Measurements from ENCODE around the gene RALB.
"Not testable (repeated sequence)": the region's sequence is repeated elsewhere in the genome, so short reads cannot be mapped to it uniquely, and the experiment has no call there.

The RALB gene

GRCh38 chr2:120299004-120299403 is 46.4 kb downstream of the RALB start:
- DNase-seq = no peak

GRCh38 chr2:120299561-120299960 is 46.9 kb downstream of the RALB start:
- DNase-seq = no peak

DNA sequence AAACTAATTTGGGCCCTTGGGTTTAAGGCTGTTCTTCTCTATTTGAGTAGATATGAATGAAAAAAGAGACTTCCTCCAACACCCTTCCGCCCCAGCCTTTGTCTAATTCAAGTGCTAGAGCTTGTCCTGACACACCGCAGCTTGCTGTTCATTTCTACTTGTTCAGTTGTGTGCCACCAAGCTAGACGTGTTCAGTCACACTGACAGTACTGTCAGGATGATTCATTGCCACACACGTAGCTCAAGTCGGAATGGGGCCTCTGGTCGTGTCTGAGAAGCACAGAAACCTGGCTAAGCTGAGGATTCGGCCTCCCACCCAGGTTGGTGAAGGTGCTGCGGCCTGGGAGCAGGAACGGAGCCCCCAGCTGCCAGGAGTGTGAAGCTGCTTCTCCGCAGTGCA is 47.7 kb downstream of the RALB start:
- no peak for DNase-seq

GRCh38 chr2:120301284-120301683 is 48.6 kb downstream of the RALB start:
- DNase-seq = no peak

DNA sequence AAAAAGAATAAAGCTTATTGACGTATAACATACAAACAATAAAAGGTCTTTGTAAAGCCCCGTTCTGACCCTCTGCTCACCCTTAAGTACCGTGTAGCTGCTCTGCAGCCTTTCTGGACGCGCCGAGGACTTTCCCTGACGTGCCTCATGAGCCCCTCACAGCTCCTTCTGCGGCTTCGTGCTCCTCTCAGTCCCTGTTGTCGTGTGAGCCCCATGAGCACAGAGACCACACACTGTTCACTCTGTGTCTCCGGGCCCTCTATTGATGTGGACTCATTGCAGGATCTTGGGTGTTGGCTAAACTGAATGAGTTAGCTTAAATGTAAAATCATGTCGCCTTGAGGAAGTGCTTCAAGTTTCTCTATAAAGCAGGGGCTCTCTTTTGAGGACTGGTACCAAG is 49.6 kb downstream of the RALB start:
- no peak for DNase-seq

- no peak for DNase-seq
These were observed 50.5 kb downstream of the RALB start for GRCh38 chr2:120303177-120303576.

GRCh38 chr2:120305296-120305695 is 52.6 kb downstream of the RALB start:
- no peak for DNase-seq

GRCh38 chr2:120305937-120306490 is 53.4 kb downstream of the RALB start:
- no peak for DNase-seq

- no peak for DNase-seq
These were observed 54.8 kb downstream of the RALB start for GRCh38 chr2:120307482-120307881.

DNA sequence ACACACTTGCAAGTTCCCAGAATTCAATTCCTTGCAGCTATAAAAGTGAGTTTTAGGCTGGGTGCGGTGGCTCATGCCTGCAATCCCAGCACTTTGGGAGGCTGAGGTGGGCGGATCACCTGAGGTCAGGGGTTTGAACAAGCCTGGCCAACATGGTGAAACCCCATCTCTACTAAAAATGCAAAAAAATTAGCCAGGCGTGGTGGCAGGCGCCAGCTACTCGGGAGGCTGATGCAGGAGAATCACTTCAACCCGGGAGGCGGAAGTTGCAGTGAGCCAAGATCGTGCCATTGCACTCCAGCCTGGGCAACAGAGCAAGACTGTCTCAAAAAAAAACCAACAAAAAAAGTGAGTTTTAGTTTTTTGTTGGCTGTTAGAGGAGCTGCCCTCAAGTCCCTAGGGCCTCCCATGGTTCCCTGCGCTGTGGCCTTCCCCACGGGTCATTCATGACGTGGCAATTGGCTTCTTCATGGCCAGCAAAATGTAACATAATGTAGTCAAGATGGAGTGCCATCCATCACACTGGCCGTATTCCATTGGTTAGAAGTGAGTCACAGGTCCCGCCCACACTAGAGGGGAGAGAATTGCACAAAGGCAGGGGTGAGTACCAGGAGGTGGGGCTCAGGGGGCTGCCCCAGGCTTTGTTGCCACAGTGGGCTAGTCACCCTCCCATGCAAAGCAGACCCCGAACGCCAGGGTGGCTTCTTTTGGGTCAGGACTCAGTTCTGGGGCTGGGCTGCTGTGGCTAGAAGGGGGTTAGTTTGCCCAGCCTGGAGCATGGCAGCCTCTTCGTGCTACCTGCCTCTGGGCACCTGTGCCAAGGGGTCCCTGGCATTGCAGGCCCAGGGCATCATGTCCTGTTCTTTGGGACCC is 55.6 kb downstream of the RALB start:
- no peak for DNase-seq

DNA sequence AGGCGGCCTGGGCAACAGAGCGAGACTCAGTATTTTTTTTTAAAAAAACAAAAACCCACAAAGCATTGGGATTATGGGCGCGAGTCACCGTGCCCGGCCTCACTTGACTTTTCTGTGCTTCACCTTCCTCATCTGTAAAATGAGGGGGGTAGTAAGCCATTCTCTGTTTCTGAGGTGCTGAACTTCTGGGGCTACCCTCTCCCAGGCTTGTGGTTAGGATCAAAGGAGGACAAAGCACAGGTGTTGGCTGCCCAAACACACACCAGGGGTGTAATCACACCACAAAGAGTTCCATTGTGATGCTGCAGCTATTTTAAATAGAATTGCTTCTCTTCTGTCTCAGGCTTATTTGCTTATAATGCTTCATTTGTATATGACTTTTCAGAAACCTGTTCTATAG is 57.5 kb downstream of the RALB start:
- DNase-seq = peak; percentile 47

DNA sequence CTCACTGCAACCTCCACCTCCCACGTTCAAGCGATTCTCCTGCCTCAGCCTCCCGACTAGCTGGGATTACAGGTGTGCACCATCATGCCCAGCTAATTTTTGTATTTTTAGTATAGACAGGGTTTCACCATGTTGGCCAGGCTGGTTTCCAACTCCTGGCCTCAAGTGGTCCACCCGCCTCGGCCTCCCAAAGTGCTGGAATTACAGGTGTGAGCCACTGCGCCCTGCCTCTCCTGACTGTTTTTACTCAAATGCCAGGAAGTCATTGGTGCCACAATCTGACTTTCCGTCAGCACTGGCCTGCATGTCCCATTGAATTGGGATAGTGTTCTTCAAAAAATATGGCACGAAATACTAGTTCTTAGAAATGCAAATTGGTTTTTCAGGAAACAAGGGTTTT is 58.2 kb downstream of the RALB start:
- not testable (repeated sequence) for DNase-seq

DNA sequence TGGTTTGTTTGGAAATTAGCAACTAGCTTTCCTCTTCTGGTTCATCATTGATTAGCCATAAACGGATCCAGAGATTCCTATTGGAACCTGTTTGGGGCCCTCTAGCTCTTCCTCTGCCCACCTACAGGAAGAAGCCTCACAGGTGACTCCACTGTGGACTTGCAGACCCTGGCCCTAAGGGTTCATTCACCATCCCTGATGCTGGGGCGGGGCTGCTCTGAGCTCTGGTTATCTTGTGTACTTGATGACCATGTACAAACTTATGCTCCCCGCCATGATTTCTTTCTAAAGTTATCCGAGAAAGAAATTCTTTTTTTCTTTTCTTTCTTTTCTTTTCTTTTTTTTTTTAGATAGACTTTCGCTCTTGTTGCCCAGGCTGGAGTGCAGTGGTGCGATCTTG is 59.4 kb downstream of the RALB start:
- DNase-seq = no peak

DNA sequence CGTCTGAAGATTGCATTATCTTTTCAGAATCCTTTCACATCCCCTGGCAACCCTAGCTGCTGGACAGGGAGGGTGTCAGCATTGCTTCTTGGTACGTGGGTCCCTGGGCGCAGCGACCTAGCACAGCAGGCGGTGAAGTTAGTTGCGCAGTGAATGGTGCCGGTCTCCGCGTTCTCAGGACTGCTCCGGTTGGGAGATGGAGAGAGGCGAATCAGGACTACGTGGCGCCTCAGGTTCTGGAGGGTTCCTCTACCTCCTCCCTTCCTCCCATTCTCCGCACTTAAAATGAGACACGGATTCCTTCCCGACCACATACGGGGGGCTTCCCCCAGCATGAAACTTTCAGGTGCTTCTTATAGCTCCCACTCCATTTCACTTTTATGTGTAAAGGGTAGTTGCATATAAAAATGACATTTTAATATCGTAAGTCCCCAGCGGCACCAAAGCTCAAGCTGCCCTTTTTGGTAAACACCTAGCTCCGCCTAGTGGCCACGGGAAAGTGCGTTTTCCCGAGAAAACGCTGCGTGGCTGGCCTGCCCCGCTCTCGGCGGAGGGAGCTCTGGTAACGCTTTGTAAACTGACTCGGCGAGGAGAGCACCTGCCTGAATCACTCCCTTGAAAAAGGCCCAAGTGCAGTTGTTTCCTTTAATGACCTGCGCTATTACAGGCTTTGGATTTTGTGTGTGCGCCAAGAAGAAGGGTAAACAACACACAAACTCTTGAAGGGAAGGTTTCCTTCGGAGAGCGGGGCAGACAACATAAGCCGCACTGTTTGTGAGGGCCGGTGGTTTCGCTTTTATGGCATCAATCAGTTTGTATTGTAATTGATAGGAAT is 60.4 kb downstream of the RALB start:
- peak; percentile 60 for DNase-seq

- DNase-seq = no peak
These were observed 61.3 kb downstream of the RALB start for GRCh38 chr2:120313695-120314615.

DNA sequence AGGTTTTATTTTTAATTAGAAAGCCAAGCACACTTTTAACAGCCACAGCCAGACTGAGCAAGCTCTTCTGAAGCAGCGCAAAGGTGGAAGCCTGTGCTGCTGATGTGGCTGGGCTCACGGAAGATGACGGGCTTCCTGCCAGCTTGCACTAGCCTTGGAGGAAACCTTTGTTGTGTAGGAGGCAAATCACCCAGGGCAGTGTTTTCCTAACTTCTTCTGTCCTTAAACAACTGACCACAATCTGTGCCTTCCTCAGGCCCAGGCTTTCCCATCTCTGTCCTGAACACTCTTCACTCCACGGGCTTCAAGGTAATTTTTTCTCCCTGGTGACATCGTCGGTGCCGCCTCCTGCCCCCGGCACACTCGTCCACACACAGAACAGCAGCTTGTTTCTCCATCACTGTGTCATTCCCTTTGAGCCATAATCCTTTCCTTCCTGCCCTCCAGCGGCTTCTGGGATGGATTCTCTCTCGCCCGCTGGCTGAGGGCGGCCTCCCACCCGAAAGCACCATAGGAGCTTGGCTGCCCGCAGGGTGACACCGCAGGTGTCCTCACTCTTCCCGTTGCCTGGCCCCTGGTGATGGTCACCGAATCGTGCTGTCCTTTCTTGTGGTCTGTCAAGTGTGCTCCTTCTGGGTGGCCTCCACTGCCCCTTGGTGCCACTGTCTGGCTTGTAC is 62.2 kb downstream of the RALB start:
- DNase-seq = no peak

- no peak for DNase-seq
These were observed 62.8 kb downstream of the RALB start for GRCh38 chr2:120315367-120316033.

GRCh38 chr2:120316071-120316470 is 63.4 kb downstream of the RALB start:
- DNase-seq = no peak

DNA sequence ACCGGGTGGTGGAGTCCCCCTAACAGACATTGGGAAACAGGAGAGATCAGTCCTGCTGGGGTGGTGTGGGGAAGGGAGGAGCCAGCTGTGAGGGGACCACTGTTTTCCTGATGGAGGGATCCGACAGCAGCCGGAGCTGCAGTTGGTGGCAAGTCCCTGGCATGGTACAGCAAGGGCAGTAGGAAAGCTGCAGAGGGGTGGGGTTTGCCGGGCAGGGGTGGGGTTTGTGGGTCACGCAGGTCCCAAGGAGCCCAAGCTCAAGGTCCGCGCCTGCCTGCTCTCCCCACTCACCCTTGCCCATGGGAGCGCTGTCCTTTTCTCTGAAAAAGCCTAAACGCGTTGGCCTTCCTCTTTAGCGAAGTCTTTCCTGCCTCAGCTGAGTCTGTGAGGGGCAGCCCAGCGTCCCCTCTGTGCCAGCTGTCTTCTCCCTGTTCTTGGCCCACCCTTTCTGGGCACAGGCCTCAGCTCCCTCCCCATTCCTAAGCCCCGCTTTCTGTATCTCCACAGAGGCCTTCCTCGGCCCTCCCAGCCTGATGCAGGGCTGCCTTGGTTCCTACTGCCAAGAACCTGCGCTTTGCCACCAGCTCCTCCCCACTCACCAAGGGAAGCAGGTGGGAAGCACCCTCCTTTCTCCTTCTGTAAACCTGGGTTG is 64.0 kb downstream of the RALB start:
- no peak for DNase-seq

DNA sequence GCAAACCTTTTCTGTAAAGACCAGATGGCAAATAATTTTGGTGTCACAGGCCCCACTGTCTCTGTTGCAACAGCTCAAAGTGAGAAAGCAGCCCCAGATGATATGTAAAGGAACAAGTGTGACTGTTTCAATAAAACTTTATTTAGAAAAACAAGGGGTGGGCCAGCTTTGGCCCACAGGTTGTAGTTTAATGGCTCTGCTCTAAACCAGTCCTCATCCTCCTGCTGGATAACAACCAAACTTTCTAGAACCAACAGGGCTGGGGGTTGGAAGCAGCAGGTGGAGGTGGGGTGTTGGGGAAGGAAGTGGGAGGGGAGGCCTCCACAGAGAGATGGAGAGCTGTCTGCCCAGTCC is 64.5 kb downstream of the RALB start:
- DNase-seq = no peak

DNA sequence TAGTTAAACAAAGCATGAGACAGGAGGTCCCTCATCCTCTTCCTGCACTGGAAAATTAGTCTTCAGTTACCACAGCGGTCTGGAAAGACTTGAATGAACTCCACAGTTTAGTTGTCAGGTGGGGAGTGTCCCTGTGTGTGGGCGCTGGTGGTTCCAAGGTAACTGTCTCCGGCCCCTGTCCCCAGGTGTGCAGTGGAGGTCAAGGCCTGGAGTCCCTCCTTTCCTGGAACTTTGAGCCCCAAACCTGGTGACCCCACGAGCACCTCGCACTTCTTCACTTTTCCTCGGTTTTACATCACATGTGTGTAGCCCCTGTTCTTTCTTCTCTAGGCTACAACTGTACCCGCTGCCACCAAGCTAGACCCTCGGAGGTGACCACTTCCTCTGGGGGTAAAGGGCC is 65.3 kb downstream of the RALB start:
- no peak for DNase-seq
